Liver (tissue), 9 donors: ENCODE measurements around the gene EDIL3. TPM values are rescaled to one million over a fixed set of nuclear protein-coding genes. Genes with fewer than 3 reads are reported as not detected.

Experiments used
- DNase-seq: peaks from one replicate; pipeline ENCODE4 v3.0.0-alpha.2; 2017; ENCODE audit warnings: low spot score
- H3K27ac ChIP-seq, 2 donors: one replicate each; pipeline ENCODE4 v1.7.0; 2013; ENCODE audit warnings: inconsistent platforms in 2 of 2, low read length in 2 of 2, control low read depth in 1 of 2, low read depth in 1 of 2, mild to moderate bottlenecking in 1 of 2
- H3K27me3 ChIP-seq, 4 donors: one replicate each; pipeline versions ENCODE4 v1.6.1 to v1.7.0; 2013; ENCODE audit warnings: low read length in 3 of 4, inconsistent platforms in 1 of 4, mild to moderate bottlenecking in 1 of 4, moderate library complexity in 1 of 4; ENCODE audit not compliant: control insufficient read depth in 4 of 4, insufficient read depth in 4 of 4
- H3K36me3 ChIP-seq, 4 donors: one replicate each; pipeline versions ENCODE4 v1.6.1 to v1.7.0; 2013; ENCODE audit warnings: low read length in 3 of 4, mild to moderate bottlenecking in 3 of 4, low read depth in 1 of 4, moderate library complexity in 1 of 4; ENCODE audit not compliant: control insufficient read depth in 4 of 4, insufficient read depth in 3 of 4
- H3K4me1 ChIP-seq, 4 donors: one replicate each; pipeline versions ENCODE4 v1.6.1 to v1.7.0; 2013; ENCODE audit warnings: low read length in 3 of 4, mild to moderate bottlenecking in 3 of 4, moderate library complexity in 1 of 4; ENCODE audit not compliant: control insufficient read depth in 4 of 4, insufficient read depth in 4 of 4
- H3K4me3 ChIP-seq, 3 donors: one replicate each; pipeline versions ENCODE4 v1.6.1 to v1.7.0; 2013; ENCODE audit warnings: low read length in 3 of 3, control low read depth in 1 of 3, low read depth in 1 of 3, mild to moderate bottlenecking in 1 of 3
- H3K9ac ChIP-seq, 2 donors: one replicate each; pipeline ENCODE4 v1.7.0; 2013; ENCODE audit warnings: low read length in 2 of 2, mild to moderate bottlenecking in 2 of 2, moderate library complexity in 2 of 2, control low read depth in 1 of 2, low read depth in 1 of 2
- H3K9me3 ChIP-seq, 4 donors: one replicate each; pipeline versions ENCODE4 v1.6.1 to v1.7.0; 2013; ENCODE audit warnings: low read length in 3 of 4; ENCODE audit not compliant: control insufficient read depth in 4 of 4
- EGR1 ChIP-seq, 2 donors: IDR thresholded peaks; 2 replicates each; pipeline ENCODE4 v1.6.1; 2016 to 2018; ENCODE audit warnings: antibody characterized with exemption in 2 of 2, low read depth in 2 of 2
- FOXA2 ChIP-seq: IDR thresholded peaks from 2 replicates; pipeline ENCODE4 v1.6.1; 2016; ENCODE audit warnings: antibody characterized with exemption
- GABPA ChIP-seq, 2 donors: IDR thresholded peaks in 1 of 2; conservative IDR thresholded peaks in 1 of 2; 2 replicates each; pipeline ENCODE4 v1.6.1; 2016; ENCODE audit warnings: antibody characterized with exemption in 2 of 2, mild to moderate bottlenecking in 1 of 2, moderate library complexity in 1 of 2
- HNF4A ChIP-seq, 2 donors: conservative IDR thresholded peaks; 2 replicates each; pipeline ENCODE4 v1.6.1; 2016; ENCODE audit warnings: antibody characterized with exemption in 2 of 2, mild to moderate bottlenecking in 2 of 2
- HNF4G ChIP-seq: IDR thresholded peaks from 2 replicates; pipeline ENCODE4 v1.6.1; 2016; ENCODE audit warnings: antibody characterized with exemption
- JUND ChIP-seq, 2 donors: IDR thresholded peaks; 2 replicates each; pipeline ENCODE4 v1.6.1; 2016; ENCODE audit warnings: antibody characterized with exemption in 2 of 2
- NR2F2 ChIP-seq: IDR thresholded peaks from 2 replicates; pipeline ENCODE4 v1.6.1; 2016; ENCODE audit warnings: antibody characterized with exemption
- RXRA ChIP-seq, 2 donors: IDR thresholded peaks; 2 replicates each; pipeline ENCODE4 v1.6.1; 2017 to 2018; ENCODE audit warnings: antibody characterized with exemption in 2 of 2, mild to moderate bottlenecking in 1 of 2
- SP1 ChIP-seq: IDR thresholded peaks from 2 replicates; pipeline ENCODE4 v1.6.1; 2018; ENCODE audit warnings: antibody characterized with exemption, mild to moderate bottlenecking
- TAF1 ChIP-seq: conservative IDR thresholded peaks from 2 replicates; pipeline ENCODE4 v1.6.1; 2016; ENCODE audit warnings: antibody characterized with exemption, mild to moderate bottlenecking
- YY1 ChIP-seq: IDR thresholded peaks from 2 replicates; pipeline ENCODE4 v1.6.1; 2016; ENCODE audit warnings: antibody characterized with exemption, mild to moderate bottlenecking
- WGBS: extraction: QIAGEN DNeasy Blood & Tissue Kit; methylation state at CpG from one replicate; pipeline ENCODE4 v1.1.7; 2013; 5-methylcytosine and 5-hydroxymethylcytosine counted together
- polyA plus RNA-seq, 2 donors: library from polyadenylated mRNA; stranded (reverse) in 1 of 2; unstranded in 1 of 2; fragments of 200-250 nt in 1 of 2; fragments of >200 nt in 1 of 2; fragmentation: Nextera tagmentation in 1 of 2; extraction: Ambion mirVana in 1 of 2; gene quantifications; one replicate each; pipeline versions ENCODE4 v1.2.1 to v1.2.3, GENCODE V29; 2013 to 2015
- total RNA-seq, 2 donors: library from RNA; depleted of rRNA; stranded (reverse); fragments of >200 nt; gene quantifications; one replicate each; pipeline ENCODE4 v1.2.3, GENCODE V29; 2014
- TF ChIP-seq, protein P1 (sequence below): IDR thresholded peaks from 2 replicates; pipeline ENCODE4 v1.6.1; 2016; ENCODE audit warnings: antibody characterized with exemption
- TF ChIP-seq, protein P2 (sequence below): IDR thresholded peaks from 2 replicates; pipeline ENCODE4 v1.6.1; 2016; ENCODE audit warnings: antibody characterized with exemption, mild to moderate bottlenecking
- TF ChIP-seq, protein P3 (sequence below): IDR thresholded peaks from 2 replicates; pipeline ENCODE4 v1.6.1; 2016; ENCODE audit warnings: antibody characterized with exemption
- donor health status: healthy.
- donor health status: healthy.
- donor health status: healthy.
- donor health status: healthy.
- donor health status: healthy.

Gene EDIL3
- total and polyA plus RNA-seq, 4 donors: 0.33 to 12.0 (median 0.76) TPM

DNA sequence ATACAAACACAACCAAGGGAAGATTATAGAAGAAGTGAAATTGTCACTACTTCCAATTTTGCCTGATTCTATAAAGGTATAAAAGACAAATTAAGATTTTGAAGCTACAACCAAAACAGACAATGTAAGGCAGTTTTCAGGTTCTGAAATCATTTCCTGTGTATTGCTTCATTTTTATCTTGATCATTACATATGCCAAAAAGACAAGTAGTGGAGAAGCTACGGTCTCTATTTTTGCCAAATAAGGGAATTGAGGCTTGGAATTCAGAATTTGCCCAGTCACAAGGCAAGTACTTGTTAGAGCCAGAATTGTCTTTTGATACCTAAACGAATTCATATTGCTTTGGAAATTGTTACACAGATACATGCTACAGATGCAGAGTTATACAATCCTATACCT lies 20.6 kb downstream of the EDIL3 start:
- 75% methylated on average over 2 of the region's 2 CpGs for WGBS
- no peaks in the 10 kb centered on the region for H3K9me3 ChIP-seq
- no peaks in the 10 kb centered on the region for H3K27me3 ChIP-seq
- no peak overlapping the region for H3K27ac ChIP-seq
- no peak overlapping the region for H3K9ac ChIP-seq
- H3K4me1 ChIP-seq: no peaks in the 10 kb centered on the region
- no peaks in the 10 kb centered on the region for H3K36me3 ChIP-seq
- H3K4me3 ChIP-seq: no peak overlapping the region
- DNase-seq: no peak
- TF ChIP-seq, protein P1, sequence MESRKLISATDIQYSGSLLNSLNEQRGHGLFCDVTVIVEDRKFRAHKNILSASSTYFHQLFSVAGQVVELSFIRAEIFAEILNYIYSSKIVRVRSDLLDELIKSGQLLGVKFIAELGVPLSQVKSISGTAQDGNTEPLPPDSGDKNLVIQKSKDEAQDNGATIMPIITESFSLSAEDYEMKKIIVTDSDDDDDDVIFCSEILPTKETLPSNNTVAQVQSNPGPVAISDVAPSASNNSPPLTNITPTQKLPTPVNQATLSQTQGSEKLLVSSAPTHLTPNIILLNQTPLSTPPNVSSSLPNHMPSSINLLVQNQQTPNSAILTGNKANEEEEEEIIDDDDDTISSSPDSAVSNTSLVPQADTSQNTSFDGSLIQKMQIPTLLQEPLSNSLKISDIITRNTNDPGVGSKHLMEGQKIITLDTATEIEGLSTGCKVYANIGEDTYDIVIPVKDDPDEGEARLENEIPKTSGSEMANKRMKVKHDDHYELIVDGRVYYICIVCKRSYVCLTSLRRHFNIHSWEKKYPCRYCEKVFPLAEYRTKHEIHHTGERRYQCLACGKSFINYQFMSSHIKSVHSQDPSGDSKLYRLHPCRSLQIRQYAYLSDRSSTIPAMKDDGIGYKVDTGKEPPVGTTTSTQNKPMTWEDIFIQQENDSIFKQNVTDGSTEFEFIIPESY: no peak
- TF ChIP-seq, protein P2, sequence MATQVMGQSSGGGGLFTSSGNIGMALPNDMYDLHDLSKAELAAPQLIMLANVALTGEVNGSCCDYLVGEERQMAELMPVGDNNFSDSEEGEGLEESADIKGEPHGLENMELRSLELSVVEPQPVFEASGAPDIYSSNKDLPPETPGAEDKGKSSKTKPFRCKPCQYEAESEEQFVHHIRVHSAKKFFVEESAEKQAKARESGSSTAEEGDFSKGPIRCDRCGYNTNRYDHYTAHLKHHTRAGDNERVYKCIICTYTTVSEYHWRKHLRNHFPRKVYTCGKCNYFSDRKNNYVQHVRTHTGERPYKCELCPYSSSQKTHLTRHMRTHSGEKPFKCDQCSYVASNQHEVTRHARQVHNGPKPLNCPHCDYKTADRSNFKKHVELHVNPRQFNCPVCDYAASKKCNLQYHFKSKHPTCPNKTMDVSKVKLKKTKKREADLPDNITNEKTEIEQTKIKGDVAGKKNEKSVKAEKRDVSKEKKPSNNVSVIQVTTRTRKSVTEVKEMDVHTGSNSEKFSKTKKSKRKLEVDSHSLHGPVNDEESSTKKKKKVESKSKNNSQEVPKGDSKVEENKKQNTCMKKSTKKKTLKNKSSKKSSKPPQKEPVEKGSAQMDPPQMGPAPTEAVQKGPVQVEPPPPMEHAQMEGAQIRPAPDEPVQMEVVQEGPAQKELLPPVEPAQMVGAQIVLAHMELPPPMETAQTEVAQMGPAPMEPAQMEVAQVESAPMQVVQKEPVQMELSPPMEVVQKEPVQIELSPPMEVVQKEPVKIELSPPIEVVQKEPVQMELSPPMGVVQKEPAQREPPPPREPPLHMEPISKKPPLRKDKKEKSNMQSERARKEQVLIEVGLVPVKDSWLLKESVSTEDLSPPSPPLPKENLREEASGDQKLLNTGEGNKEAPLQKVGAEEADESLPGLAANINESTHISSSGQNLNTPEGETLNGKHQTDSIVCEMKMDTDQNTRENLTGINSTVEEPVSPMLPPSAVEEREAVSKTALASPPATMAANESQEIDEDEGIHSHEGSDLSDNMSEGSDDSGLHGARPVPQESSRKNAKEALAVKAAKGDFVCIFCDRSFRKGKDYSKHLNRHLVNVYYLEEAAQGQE: no peak
- TF ChIP-seq, protein P3, sequence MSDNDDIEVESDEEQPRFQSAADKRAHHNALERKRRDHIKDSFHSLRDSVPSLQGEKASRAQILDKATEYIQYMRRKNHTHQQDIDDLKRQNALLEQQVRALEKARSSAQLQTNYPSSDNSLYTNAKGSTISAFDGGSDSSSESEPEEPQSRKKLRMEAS: no peak
- TF ChIP-seq NR2F2: no peak

DNA sequence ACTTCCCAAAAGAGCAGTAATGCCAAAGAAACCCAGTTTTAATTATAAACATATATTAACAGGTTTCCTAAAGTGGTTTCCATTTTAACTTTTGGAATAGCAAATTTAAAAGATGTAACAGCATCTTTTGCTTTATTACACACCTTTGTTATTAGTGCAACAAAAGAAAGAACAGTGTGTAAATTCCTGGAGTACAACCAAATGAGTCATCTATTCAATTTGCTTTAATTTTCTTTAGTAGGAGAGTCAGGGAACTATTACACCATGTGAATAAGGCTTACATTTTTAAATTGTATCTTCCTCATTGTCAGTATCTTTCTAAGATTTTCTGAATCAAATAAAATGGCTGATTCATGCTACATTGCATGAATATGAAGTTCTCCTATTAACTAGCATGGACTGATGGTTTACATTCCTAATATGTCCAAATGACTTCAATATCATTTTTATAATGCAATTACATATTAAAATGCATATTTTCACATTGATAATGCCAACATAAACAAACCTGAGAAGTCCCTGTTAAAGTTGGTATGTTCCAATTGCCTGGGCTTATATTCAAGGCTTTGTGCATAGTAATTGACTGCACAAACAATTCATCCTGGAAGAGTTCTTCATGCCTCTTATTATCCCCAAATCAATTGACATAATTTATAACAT lies 22.5 kb downstream of the EDIL3 start:
- Histone ChIP-seq H3K27me3 (no peaks in the 10 kb centered on the region), H3K27ac (no peak overlapping the region), H3K9me3 (no peaks in the 10 kb centered on the region), H3K4me3 (no peak overlapping the region), H3K9ac (no peak overlapping the region), H3K4me1 (no peaks in the 10 kb centered on the region), H3K36me3 (no peaks in the 10 kb centered on the region)
- TF ChIP-seq YY1 (no peak), HNF4G (no peak), NR2F2 (no peak), GABPA (IDR thresholded peaks at IDR 0.05 in 1 of 2, conservative IDR thresholded peaks at IDR 0.05 in 1 of 2) (no peak), JUND (IDR thresholded peaks at IDR 0.05) (no peak), EGR1 (IDR thresholded peaks at IDR 0.05; ENCODE audit: low read depth in 2 of 2) (no peak), SP1 (no peak), TAF1 (no peak), HNF4A (conservative IDR thresholded peaks at IDR 0.05) (no peak), RXRA (IDR thresholded peaks at IDR 0.05) (no peak), FOXA2 (no peak)
- TF ChIP-seq, protein P3: no peak
- no peak for DNase-seq
